Dedifferentiated amniotic fluid mesenchymal stem cell (primary cell): Measurements from ENCODE around the gene LEUTX.
"Not testable (repeated sequence)": the region's sequence is repeated elsewhere in the genome, so short reads cannot be mapped to it uniquely, and the experiment has no call there.

ENCODE experiments used
- DNase-seq: peaks from one replicate; pipeline ENCODE4 v3.0.0-alpha.2; 2016; ENCODE audit errors: extremely low spot score

LEUTX gene

DNA sequence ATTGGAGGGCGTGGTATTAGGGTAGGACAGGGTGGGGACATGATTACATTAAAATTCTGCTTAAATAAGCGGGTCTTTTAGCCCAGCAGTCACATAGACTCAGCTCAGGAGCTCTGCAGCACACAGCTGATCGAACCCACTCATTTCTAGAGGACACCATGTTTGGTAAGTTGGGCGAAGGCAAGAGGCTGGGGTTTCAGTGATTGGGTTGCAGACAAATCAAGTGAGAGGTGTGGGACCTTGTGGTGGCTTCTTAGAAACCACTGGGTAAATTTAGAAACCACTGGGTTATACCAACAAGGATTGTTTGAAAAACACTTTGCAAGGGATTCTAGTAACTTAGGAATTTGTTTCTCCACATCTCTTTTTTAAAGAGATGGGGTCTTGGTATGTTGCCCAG lies at the start of gene LEUTX:
TSS of gene LEUTX (plus strand) at position 92 of the 400 bp plus-strand sequence. CDS start at position 159, 67 bp downstream.
- no peak for DNase-seq

DNA sequence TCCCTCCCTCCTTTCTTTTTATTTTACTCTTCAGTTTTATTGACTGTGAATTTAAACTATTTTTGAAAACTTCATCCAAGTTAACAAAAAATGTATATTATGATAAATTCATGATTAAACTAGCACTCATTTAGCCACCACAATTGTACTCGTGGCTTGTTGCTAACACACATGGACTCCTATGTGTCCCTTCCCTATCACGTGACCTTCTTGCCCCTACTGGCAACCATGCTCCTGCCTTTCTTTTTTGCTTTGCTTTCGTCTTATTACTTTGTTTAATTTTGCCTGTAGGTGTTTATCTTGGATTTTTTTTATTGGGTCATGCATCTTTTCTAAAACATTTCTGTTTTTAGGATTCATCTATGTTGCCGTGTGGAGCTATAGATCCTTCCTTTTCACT lies 49.1 kb upstream of the LEUTX start:
- no peak for DNase-seq

- DNase-seq, result no peak
These were observed 47.0 kb upstream of the LEUTX start for GRCh38 chr19:39731685-39732084.

GRCh38 chr19:39733841-39734240 lies 44.8 kb upstream of the LEUTX start:
- no peak for DNase-seq

DNA sequence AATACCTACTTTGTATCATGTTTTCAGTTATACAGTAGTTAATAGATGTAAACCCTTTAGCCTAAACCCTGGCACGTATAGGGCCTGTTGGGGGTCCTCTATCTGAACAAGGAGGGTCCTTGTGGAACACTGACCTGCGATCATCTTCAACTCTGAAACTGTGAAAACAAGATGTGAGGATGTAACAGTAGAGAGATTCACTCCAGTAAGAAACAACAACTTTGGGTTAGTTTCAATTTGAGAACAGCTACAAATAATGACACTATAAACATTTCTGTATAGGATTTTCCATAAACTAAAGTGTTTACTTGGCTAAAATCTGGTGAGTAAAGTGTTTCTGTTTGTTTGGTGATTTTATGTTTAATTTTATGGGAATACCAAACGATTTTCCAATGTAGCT lies 43.0 kb upstream of the LEUTX start:
- DNase-seq, result no peak

- DNase-seq, result no peak
These were observed 42.6 kb upstream of the LEUTX start for GRCh38 chr19:39736088-39736487.

DNA sequence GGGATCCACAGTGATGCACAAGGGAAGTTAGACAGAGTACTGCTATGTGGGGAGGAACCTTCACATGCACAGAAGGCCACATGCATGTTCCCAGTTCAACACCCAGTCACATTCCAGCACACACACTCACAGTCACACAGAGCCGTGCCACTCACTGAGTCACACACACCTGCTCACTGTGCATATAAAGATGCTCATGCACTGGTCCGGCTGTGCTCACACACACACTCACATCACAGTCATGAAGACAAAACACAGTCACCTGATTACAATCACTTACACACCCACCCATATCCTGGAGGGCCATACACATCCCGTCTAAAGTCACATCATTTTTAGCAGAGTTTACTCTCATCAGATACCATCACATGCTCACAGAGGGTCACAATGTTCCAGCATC lies 41.3 kb upstream of the LEUTX start:
- no peak for DNase-seq

GRCh38 chr19:39737891-39738290 lies 40.8 kb upstream of the LEUTX start, which contains the start of gene CLC:
TSS of gene CLC (minus strand) at chr19:39738029. CDS start at chr19:39737952, 77 bp downstream.
- DNase-seq, result no peak

DNA sequence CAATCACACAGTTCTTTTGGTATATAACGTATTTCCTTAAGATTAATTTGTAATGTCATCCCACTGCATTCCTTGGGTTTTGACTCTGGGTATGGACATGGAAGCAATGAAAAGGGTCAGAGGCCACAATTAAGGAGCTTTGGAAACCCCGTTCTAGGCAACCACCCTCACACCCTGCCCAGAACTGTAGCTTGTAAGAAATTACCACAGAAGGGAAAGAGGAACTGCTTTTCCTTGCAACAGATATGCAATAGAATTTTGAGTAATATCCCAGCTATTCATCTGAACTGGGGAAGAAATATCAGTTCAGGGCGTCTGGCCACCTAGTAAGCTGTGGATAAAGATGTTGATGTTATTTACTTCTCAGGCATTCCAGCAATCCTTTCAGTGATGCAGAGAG lies 39.8 kb upstream of the LEUTX start:
- no peak for DNase-seq

DNA sequence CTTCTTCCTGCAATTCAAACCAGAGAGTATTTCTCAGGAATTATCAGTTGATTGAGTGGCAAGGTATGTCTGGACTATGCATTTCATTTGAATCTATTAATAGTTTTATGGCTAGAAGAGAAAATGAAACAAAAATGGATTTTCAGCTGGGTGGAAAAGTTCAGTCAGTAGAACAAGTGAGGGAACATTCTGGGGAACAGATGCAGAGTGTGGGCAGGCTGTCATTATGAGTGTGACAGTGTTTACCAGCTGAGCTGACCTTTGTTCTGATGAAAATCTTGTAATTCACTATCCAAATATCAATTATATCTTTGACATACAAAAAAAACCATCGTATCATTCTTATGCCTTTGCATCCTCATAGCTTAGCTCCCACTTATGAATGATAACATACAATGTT lies 38.3 kb upstream of the LEUTX start:
- no peak for DNase-seq

DNA sequence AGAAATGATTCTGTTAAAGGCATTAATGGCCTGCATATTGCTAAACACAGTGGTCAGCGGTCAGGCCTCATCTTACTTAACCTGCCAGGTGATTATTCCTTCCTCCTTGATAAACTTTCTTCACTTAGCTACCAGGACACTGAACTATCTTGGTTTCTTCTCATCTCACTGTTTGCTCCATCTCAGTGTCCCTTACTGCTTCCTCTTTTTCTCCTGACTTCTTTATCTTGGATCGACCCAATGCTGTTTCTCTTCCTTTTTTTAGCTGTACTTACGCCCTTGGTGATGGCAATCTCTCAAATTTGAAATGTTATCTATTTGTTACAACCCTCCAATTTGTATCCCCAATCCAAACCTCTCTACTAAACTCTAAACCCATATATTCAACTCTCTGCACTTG lies 33.0 kb upstream of the LEUTX start:
- DNase-seq, result no peak

DNA sequence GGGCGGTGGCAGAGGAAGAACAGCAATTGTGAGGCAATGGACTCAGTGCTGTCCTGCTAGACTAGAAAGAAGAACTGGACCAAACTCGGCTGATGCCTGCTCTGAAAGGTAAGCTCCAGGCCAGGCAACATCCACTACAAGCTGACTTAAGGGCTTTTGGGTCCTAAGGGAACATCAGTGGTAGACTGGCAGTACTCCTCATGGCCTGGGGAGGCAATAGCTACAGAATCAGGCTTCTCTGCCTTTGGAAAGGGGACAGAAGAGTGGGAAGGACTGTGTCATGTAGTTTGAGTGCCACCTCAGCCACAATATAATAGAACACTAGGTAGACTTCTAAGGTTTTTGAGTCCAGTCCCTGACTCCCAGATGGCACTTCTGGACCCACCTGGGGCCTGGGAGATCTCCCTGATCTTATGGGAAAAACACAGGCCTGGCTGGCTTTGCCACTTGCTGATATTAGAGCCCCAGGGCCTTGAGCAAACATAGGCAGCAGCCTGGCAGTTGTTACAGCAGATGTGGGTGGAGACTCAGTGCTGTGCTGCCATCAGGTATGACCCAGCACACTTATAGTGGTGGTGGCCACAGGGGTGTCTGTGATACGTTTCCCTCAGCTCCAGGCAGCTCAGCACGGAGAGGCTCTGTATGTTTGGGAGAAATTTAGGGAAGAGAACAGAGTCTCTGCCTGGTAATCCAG lies 31.7 kb upstream of the LEUTX start:
- no peak for DNase-seq

DNA sequence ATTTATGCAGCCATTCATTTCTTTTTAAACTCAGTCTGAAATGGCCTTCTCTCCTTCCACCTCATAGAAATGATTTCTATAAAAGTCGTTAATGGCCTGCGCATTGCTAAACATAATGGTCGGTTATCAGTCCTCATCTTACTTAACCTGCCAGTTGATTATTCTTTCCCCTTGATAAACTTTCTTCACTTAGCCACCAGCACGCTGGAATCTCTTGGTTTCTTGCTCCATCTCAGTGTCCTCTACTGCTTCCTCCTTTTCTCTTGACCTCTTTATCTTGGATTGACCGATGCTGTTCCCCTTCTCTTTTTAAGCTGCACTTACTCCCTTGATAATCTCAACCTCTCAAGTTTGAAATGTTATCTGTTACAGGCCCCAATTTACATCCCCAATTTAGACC lies 28.7 kb upstream of the LEUTX start:
- no peak for DNase-seq

DNA sequence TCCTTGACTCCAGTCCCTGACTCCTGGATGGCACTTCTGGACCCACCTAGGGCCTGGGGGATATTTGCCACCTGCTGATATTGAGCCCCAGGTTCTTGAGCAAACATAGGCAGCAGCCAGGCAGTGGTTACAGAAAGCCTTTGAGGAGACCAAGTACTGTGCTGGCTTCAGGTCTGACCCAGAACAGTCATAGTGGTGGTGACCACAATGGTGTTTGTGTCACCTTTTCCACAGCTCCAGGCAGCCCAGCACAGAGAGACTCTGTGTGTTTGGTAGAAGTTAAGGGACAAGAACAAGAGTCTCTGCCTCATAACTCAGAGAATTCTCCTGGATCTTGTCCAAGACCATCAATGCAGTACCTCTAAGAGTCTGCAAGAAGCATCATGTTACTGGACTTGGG lies 26.3 kb upstream of the LEUTX start:
- DNase-seq, result no peak

- DNase-seq, result no peak
These were observed 25.9 kb upstream of the LEUTX start for GRCh38 chr19:39752795-39753194.

DNA sequence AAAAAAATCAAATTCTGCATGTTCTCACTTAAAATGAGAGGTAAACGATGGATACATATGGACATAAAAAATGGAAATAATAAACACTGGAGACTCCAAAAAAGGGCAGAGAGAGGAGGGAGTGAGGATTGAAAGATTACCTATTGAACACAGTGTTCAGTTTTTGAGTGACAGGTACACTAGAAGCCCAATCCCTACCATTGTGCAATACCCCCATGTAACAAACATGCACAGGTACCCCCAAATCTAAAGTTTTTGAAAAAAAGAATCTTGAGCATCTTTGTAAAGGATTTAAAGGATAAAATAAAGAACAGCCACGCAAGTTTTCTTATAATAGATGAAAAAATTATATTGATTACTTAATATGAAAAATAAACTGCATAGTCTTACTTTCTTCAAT lies 24.1 kb upstream of the LEUTX start:
- no peak for DNase-seq

DNA sequence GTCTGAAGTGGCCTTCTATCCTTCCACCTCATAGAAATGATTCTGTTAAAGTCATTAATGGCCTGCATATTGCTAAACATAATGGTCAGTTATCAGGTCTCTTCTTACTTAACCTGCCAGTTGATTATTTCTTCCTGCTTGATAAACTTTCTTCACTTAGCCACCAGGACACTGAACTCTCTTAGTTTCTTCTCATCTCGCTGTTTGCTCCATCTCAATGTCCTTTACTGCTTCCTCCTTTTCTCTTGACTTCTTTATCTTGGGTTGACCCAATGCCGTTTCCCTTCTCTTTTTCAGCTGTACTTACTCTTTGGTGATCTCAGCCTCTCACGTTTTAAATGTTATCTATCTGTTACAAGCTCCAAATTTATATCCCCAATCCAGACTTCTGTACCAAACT lies 23.7 kb upstream of the LEUTX start:
- DNase-seq, result no peak

DNA sequence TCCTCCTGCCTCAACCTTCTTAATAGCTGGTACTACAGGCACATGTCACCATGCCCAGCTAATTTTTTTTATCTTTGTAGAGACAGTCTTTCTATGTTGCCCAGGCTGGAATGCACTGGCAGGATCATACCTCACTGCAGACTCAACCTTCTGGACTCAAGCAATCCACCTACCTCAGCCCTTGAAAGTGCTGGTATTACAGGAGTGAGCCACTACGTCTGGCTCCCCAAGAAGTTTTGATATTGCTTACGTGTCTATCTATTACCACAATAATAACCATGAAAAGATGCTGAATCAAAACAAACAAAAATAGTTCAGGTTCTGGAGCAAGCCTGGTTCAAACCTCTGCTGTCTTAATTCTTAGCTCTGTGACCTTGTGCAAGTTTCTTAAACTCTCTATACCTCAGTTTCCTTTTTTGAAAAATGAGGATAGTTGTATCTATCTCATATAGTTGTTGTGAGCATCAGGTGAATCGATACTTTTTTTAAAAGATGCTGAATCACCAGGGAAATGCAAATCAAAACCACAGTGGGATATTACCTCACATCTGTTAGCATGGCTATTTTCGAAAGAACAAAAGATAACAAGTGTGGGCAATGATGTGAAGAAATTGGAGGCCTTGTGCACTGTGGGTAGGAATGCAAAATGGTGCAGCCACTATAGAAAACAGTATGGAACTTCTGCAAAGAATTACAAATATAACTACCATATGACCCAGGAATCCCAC lies 19.0 kb upstream of the LEUTX start:
- no peak for DNase-seq

GRCh38 chr19:39761851-39762250 lies 16.8 kb upstream of the LEUTX start:
- DNase-seq, result not testable (repeated sequence)

DNA sequence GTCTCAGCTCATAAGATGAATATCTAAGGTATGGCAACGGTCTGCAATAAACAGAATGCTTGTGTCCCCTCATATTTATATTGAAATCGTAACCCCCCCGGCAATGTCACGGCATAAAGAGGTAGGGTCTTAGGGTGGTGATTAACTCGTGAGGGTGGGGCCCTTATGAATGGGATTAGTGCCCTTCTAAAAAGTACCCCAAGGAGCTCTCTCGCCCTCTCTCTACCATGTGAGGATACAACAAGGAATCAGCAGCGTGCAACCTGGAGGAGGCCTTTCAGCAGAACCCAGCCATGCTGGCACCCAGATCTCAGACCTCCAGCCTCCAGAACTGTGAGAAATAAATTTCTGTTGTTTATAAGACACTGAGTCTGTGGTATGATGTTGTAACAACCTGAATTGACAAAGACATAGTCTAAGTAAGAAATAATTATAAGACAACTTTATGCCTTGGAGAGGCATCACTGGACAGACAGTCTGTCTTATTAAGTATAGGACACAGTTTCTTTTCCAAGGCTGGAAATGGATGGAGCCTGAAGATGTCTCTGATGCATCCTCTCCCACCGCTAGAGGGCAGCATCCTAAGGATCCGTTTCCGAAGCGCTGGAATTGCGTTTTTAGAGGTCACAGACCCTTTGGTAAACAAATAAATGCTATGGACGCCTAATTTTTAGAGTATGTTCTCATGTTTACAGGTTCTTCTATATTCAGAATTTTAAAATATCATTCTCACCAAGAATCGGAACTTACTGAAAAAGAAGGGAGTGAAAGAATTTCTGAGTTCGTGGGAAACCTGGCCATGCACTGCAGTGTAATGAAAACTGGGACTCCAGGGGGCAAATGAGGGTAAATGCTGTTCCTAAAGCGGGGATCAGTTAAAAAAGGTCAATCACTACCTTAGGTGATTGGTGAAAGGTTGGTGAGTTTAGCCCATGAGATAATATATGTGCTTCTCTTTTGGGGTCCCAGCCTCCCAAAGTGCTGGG lies 13.3 kb upstream of the LEUTX start:
- DNase-seq, result peak; percentile 21

DNA sequence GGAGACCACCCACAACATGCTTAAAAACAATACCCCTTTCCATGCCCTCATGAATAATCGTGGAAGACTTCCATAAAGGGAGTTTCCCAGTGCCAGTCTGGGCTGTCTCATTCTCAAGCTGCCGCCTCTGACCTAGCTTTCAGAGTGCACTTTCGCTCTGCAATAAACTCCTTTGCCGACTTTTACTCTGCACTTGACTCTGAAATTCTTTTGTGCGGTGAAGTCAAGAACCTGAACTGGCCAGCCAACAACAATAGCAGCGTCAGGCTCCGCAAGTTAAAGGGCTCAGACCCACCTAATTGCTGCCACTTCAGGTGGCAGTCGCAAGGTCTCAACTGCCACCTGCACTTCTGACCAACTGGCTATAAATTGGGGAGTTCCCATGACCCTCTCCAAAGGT lies 10.3 kb upstream of the LEUTX start:
- no peak for DNase-seq

DNA sequence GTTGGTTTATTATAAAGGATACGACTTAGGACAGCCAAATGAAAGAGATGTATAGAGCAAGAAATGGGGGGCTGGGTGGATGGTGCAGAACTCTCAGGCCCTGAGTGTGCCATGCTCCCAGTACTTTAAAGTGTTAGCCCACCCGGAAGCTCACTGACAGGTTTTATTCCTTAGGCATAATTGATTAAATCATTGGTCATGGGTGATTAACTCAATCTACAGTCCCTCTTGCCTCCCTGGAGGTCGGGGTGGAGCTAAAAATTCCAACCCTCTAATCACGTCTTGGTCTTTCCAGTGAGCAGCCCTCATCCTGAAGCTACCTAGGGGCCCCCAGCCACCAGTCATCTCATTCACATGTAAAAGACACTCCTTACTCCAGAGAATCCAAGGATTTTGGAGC lies 9.9 kb upstream of the LEUTX start:
- no peak for DNase-seq
